HepG2 (cell line): Measurements from ENCODE around the gene CFHR2. TPM values are rescaled to one million over a fixed set of nuclear protein-coding genes. Genes with fewer than 3 reads are reported as not detected.
"Not testable (repeated sequence)": the region's sequence is repeated elsewhere in the genome, so short reads cannot be mapped to it uniquely, and the experiment has no call there.

ENCODE experiments used
- ATAC-seq: fragments of 200-7000 bp; cut with Tn5 transposase; 3 replicates; pipeline ENCODE4 v1.9.1; 2020; ENCODE audit warnings: mild to moderate bottlenecking, moderate library complexity
- BruUV-seq: library from RNA; stranded (reverse); fragments of 400-500 nt; replicated peaks from 2 replicates; lab custom pipeline; 2021; lab: Mats Ljungman, UMichigan
- CTCF ChIA-PET: fragments of 300-600 bp; formaldehyde crosslinking; extraction: SDS; loops from one replicate; lab custom pipeline; 2021; ENCODE audit warnings: low total read pairs, inconsistent platforms, low intra/inter-chr PET ratio; lab: Yijun Ruan, JAX
- POLR2A ChIA-PET: fragments of 350-600 bp; sonication (Branson Sonifier 250); formaldehyde crosslinking; loops from one replicate; lab custom pipeline; 2020; ENCODE audit warnings: antibody characterized with exemption, inconsistent platforms; lab: Yijun Ruan, JAX
- DNase-seq: peaks from one replicate; pipeline ENCODE4 v3.0.0-alpha.2; 2015; ENCODE audit warnings: low spot score
- FAIRE-seq: peaks from 3 replicates; lab custom pipeline; 2011; peaks lifted over from hg19 to GRCh38; lab: Jason Lieb, UNC
- H2AFZ ChIP-seq: one replicate; pipeline ENCODE4 v1.6.1; 2011; ENCODE audit warnings: low read length, inconsistent platforms
- H3K27ac ChIP-seq: fragments of 300-600 bp; 3 replicates; pipeline ENCODE4 v1.8.0; 2011; ENCODE audit warnings: mixed run types, mild to moderate bottlenecking, mixed read lengths, low read length, inconsistent platforms; ENCODE audit not compliant: insufficient read depth; ENCODE audit errors: extremely low read length
- H3K27me3 ChIP-seq, 2 experiments: fragments of 200-600 bp in 1 of 2; 2 replicates in 1 of 2; 3 replicates in 1 of 2; pipeline versions ENCODE4 v1.6.0 to v1.8.0; 2011; ENCODE audit warnings: low read length in 2 of 2, mild to moderate bottlenecking in 2 of 2, moderate library complexity in 2 of 2, inconsistent platforms in 1 of 2; ENCODE audit not compliant: insufficient read depth in 2 of 2, control insufficient read depth in 1 of 2
- H3K36me3 ChIP-seq, 2 experiments: fragments of 200-600 bp in 1 of 2; replicated peaks in 1 of 2; 2 replicates in 1 of 2; 3 replicates in 1 of 2; pipeline versions ENCODE4 v1.5.1 to v1.8.0; 2011; ENCODE audit warnings: low read length in 2 of 2, inconsistent platforms in 1 of 2; ENCODE audit not compliant: insufficient read depth in 2 of 2, control insufficient read depth in 1 of 2
- H3K4me1 ChIP-seq: 2 replicates; pipeline ENCODE4 v1.5.1; 2012; ENCODE audit warnings: low read length, inconsistent platforms; ENCODE audit not compliant: insufficient read depth
- H3K4me2 ChIP-seq: 2 replicates; pipeline ENCODE4 v1.6.0; 2011; ENCODE audit warnings: low read depth, low read length, inconsistent platforms
- H3K4me3 ChIP-seq, 3 experiments: fragments of 200-600 bp in 1 of 3; sonication (generic), shearing (Covaris generic) in 1 of 3; replicated peaks in 1 of 3; 2 replicates each; pipeline ENCODE4 v1.5.1; 2011 to 2016; ENCODE audit warnings: low read length in 3 of 3, inconsistent platforms in 2 of 3, low read depth in 2 of 3, mild to moderate bottlenecking in 2 of 3, control low read depth in 1 of 3, mixed read lengths in 1 of 3; ENCODE audit not compliant: insufficient read depth in 1 of 3
- H3K79me2 ChIP-seq: one replicate; pipeline ENCODE4 v1.6.1; 2011; ENCODE audit warnings: low read length, inconsistent platforms; ENCODE audit not compliant: insufficient read depth
- H3K9ac ChIP-seq: 2 replicates; pipeline ENCODE4 v1.6.0; 2011; ENCODE audit warnings: mild to moderate bottlenecking, low read depth, low read length, inconsistent platforms; ENCODE audit not compliant: insufficient read depth
- H3K9me3 ChIP-seq: 2 replicates; pipeline ENCODE4 v1.5.1; 2012; ENCODE audit warnings: mild to moderate bottlenecking, low read length
- H4K20me1 ChIP-seq: 2 replicates; pipeline ENCODE4 v1.6.0; 2011; ENCODE audit warnings: inconsistent platforms, mild to moderate bottlenecking, low read length, moderate library complexity; ENCODE audit not compliant: insufficient read depth
- CEBPB ChIP-seq: IDR thresholded peaks from 2 replicates; pipeline ENCODE4 v1.6.1; 2011; ENCODE audit warnings: low read depth, low read length, improper control_type of control experiment, borderline replicate concordance
- WGBS: methylation state at CpG from one replicate; pipeline ENCODE4 v1.1.6; 2017; ENCODE audit warnings: low lambda C conversion rate; 5-methylcytosine and 5-hydroxymethylcytosine counted together
- in situ Hi-C: cut with HindIII; loops from 2 replicates; pipeline ENCODE4 v1.10.0; 2017; ENCODE audit warnings: low pct_unique_long_range_greater_than_20kb; ENCODE audit not compliant: extremely low pct_ligation_motif_present
- intact Hi-C: fragments of 100-400 bp; cut with micrococcal nuclease; formaldehyde crosslinking; loops from one replicate; pipeline ENCODE4 v1.10.0; 2022; ENCODE audit not compliant: unreplicated experiment
- polyA plus RNA-seq, 8 experiments: library from polyadenylated mRNA; depleted of rRNA in 3 of 8; stranded (reverse) in 7 of 8; unstranded in 1 of 8; fragments of >200 nt; fragmentation: Illumina TruSeq in 4 of 8; extraction: Trizol in 4 of 8; gene quantifications; 2 replicates each; pipeline versions ENCODE4 v1.2.1 to v1.2.3, GENCODE V29; 2011 to 2016; ENCODE audit warnings: low read depth in 4 of 8, missing spikeins in 1 of 8, mixed read lengths in 1 of 8; ENCODE audit not compliant: insufficient read depth in 1 of 8
- total RNA-seq, 5 experiments: library from RNA; depleted of rRNA; stranded (reverse); fragments of >200 nt; fragmentation: Illumina TruSeq; extraction: Trizol; gene quantifications; 2 replicates each; pipeline ENCODE4 v1.2.3, GENCODE V29; 2016; ENCODE audit warnings: low read depth in 1 of 5
- TF ChIP-seq, protein P1 (sequence below): sonication (generic); formaldehyde crosslinking; IDR thresholded peaks from 2 replicates; pipeline ENCODE4 v1.4.0; 2020; ENCODE audit warnings: missing genetic modification reagents
- TF ChIP-seq, protein P2 (sequence below): sonication (generic); formaldehyde crosslinking; conservative IDR thresholded peaks from 2 replicates; pipeline ENCODE4 v1.5.0; 2020; ENCODE audit warnings: missing genetic modification reagents

The CFHR2 gene
- total and polyA plus RNA-seq, 2 of the 13 experiments (the other 11 are each of a cell fraction or from before 2014, with no cell fraction given), result not detected

DNA sequence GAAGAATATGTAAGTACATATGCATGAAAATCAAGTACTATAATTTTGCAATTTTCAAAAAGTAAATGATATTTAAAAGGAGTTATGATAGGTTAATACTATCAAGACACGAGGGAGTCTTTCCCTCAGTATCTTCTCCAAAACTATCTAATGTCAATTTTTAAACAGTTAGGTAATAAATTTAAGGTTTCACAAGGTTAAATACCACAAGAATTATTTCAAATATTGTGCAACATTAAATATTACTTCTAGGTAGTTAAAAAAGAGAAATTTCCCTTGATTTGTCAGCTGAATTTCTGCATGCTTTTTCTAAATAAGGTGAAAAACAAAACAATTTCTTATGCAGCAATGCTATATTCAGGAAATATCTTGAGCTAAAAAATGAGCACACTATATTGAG, 37.3 kb downstream of the CFHR2 start:
- Histone ChIP-seq H2AFZ (no peak overlapping the region), H3K79me2 (no peaks in the 10 kb centered on the region), H3K9ac (no peak overlapping the region), H3K36me3 (no peaks in the 10 kb centered on the region), H3K27ac (no peak overlapping the region), H3K4me3 (no peak overlapping the region), H3K4me1 (0 out of 2 replicates have a peak, but pooled peaks cover 6% of the 10 kb centered on the region), H3K27me3 (no peaks in the 10 kb centered on the region; a peak in 1 of 5 replicates), H4K20me1 (no peaks in the 10 kb centered on the region), H3K9me3 (no peaks in the 10 kb centered on the region), H3K4me2 (no peak overlapping the region)
- ATAC-seq (no peak), DNase-seq (no peak), FAIRE-seq (no peak)
- 4% methylated on average over 1 of the region's 1 CpG for WGBS
- POLR2A ChIA-PET, result no interaction called here
- in situ Hi-C loops, result no loop called here
- intact Hi-C loops, result no loop called here
- CTCF ChIA-PET, result no interaction called here
- no TSS peak for BruUV-seq
- peak; percentile 9; the same call in 1 of the 2 replicates for TF ChIP-seq CEBPB
- TF ChIP-seq, protein P1, sequence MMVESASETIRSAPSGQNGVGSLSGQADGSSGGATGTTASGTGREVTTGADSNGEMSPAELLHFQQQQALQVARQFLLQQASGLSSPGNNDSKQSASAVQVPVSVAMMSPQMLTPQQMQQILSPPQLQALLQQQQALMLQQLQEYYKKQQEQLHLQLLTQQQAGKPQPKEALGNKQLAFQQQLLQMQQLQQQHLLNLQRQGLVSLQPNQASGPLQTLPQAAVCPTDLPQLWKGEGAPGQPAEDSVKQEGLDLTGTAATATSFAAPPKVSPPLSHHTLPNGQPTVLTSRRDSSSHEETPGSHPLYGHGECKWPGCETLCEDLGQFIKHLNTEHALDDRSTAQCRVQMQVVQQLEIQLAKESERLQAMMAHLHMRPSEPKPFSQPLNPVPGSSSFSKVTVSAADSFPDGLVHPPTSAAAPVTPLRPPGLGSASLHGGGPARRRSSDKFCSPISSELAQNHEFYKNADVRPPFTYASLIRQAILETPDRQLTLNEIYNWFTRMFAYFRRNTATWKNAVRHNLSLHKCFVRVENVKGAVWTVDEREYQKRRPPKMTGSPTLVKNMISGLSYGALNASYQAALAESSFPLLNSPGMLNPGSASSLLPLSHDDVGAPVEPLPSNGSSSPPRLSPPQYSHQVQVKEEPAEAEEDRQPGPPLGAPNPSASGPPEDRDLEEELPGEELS, result no peak
- TF ChIP-seq, protein P2, sequence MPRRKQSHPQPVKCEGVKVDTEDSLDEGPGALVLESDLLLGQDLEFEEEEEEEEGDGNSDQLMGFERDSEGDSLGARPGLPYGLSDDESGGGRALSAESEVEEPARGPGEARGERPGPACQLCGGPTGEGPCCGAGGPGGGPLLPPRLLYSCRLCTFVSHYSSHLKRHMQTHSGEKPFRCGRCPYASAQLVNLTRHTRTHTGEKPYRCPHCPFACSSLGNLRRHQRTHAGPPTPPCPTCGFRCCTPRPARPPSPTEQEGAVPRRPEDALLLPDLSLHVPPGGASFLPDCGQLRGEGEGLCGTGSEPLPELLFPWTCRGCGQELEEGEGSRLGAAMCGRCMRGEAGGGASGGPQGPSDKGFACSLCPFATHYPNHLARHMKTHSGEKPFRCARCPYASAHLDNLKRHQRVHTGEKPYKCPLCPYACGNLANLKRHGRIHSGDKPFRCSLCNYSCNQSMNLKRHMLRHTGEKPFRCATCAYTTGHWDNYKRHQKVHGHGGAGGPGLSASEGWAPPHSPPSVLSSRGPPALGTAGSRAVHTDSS (CRISPR knock-in tag), result no peak

DNA sequence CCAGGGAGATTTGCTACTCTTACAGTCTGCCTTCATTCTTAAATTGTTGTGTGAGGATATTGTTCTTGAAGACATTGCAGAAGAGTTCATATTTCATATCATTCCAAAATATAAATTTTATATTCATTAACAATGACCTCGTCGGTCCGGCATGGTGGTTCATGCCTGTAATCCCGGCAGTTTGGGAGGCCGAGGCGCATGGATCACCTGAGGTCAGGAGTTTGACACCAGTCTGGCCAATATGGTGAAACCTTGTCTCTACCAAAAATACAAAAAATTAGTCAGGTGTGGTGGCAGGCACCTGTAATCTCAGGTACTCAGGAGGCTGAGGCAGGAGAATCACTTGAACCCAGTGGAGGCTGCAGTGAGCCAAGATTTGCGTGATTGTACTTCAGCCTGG, 38.7 kb downstream of the CFHR2 start:
- CTCF ChIA-PET, in situ Hi-C loops: not testable (repeated sequence)

More for the DNA sequence above, 38.7 kb downstream of the CFHR2 start:
- H3K79me2 ChIP-seq, H4K20me1 ChIP-seq, H3K36me3 ChIP-seq, H3K4me2 ChIP-seq, H3K27ac ChIP-seq, FAIRE-seq, intact Hi-C loops, POLR2A ChIA-PET, H3K9ac ChIP-seq, H3K27me3 ChIP-seq, BruUV-seq, H3K4me3 ChIP-seq, H3K4me1 ChIP-seq, H2AFZ ChIP-seq, DNase-seq, ATAC-seq, H3K9me3 ChIP-seq: not testable (repeated sequence)
- 77% methylated on average over 7 of the region's 7 CpGs for WGBS
